ENCODE measurements around the gene TEX30.
"Not testable (repeated sequence)": the region's sequence is repeated elsewhere in the genome, so short reads cannot be mapped to it uniquely, and the experiment has no call there.

TEX30 gene

GRCh38 chr13:102773441-102774213, at the start of gene TEX30:
Gene TEX30, minus strand, starts transcription at chr13:102773786. Its CDS starts 3,760 bp downstream, at chr13:102770026.
- DNase-seq: peak; percentile 15 to 86 (median 68)

GRCh38 chr13:102817907-102818306, 44.3 kb upstream of the TEX30 start:
- DNase-seq: no peak

- no peak for DNase-seq
Observed at GRCh38 chr13:102817241-102817640, 43.7 kb upstream of the TEX30 start.

GRCh38 chr13:102816708-102817107, 43.1 kb upstream of the TEX30 start:
- DNase-seq: no peak

GRCh38 chr13:102815788-102816187, 42.2 kb upstream of the TEX30 start:
- DNase-seq: no peak

- no peak for DNase-seq
Observed at GRCh38 chr13:102814793-102815192, 41.2 kb upstream of the TEX30 start.

GRCh38 chr13:102814025-102814607, 40.5 kb upstream of the TEX30 start:
- no peak for DNase-seq

DNA sequence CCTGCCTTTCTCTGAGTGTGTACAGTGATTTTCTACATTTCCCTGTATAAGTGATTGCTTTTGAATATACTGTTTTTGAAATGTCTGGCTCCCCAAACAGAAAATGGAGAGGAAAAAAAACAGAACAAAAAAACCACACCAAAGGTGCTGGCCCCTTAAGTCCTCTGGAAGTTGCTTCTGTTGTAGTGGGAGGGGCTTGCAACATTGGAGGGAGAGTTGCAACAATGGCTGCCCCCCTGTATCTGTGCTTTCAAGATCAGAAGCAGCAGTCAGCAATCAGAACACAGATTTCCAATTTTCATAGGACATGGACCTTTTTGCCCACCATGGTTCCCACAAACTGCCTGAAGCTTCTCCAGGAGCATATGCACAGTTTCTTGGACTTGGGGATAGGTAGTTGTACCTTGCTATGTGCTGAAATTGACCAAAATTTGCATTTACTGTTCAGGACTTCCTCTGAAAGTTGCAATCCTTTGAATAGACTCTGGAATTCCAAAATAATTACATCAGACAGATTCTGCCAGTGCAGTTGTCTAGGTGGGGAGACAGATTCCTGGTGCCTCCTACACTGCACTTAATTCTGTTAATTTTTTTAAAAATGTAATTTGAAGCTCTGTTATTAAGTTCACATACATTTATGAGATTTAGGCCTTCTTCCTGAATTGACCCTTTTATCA, 39.2 kb upstream of the TEX30 start:
- no peak for DNase-seq

- DNase-seq: no peak
Observed at GRCh38 chr13:102807699-102808098, 34.1 kb upstream of the TEX30 start.

DNA sequence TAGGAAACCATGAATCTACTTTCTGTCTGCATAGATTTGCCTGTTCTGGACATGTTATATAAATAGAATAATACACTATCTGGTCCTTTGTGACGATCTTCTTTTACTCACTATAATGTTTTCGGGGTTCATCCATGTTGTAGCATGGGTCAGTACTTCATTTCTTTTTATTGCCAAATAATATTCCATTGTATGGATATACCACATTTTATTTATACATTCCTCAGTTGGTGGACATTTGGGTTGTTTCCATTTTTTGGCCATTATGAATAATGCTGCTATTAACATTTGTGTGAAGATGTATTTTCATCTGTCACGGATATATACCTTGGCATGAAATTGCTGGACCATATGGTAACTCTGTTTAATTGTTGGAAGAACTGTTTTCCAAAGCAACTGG, 32.1 kb upstream of the TEX30 start:
- DNase-seq: no peak

GRCh38 chr13:102800145-102801041, 26.8 kb upstream of the TEX30 start:
- DNase-seq: peak in 54 of 56 donors; percentile 3 to 80 (median 62)

DNA sequence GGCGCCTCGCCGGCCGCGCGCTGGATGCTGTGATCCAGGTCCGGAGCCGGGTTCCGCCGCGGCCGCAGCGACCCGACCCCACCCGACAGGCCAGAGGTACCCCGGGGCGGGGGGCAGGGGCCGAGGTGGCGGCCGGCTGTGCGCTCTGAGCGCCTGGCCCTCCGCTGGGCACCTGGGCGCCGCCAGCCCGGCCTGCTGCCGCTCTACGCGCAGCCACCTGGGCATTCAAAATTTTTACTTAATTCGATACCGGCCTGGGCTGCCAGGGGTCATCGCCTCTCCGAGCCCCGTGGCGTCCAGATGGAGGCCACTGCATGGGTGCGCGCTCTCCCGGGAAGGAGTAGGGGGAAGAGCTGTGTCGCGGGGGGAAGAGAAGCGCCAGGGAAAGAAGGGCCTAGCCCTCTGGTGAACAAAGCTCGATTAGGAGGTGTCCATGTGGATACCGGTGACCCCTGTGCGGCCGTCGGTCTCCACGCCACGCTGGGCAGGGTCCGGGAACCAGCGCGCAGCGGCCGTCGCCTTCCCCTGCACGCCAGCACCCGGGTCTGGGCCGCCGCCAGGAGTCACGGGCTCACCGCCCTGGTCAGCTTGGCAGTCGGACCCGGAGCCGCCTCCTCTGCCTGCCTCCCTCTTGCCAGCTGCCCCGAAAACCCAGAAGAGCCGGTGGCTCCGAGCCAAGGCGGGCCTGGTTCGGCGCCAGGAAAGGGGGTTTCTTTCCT, 26.0 kb upstream of the TEX30 start:
- peak in 39 of 56 donors; percentile 20 to 77 (median 51) for DNase-seq

DNA sequence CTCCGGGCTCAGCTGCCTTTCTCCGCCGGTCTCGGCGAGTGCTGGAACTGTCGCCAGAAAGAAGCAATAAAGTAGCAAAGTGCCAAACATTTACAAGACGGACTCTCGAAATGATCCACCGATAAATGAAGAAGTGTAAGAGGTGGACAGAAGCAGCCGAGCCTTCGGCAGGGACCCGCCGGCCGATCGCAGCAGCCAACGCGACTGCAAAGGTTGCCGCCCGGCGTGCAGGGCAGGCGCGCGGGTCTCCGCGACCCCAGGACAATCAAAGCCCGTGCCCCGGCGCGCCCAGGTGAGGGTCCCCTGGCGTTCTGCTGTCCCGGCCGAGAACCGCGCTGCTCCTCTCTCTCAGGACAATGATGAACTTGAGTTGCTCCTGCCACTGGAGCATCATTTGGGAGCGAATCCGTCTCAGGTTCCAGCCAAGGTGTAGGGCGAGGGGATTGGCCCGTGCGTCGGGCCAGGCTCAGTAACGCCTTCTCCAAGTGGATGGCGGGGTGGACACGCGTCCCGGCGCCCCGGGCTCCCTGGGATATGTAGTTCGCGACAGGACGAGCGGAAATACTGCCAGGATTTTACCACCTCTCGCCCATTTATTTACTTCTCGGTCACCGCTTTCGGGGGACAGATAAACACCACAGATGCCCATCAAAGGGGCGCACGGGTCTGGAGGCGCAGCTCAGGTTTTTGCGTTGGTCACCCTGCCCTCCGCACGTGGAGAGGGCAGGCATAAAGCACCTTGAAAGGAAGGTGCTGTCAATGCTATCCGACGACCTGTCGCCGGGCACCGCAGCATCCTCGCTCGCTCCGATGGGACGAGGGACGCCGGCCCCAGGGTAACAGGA, 25.2 kb upstream of the TEX30 start, which contains the start of the genes BIVM and POGLUT2:
Gene BIVM, plus strand, starts transcription at position 539 of the 845 bp plus-strand sequence. CDS start 8,149 bp downstream, outside the sequence.
Gene POGLUT2, minus strand, starts transcription at position 396 of the 845 bp plus-strand sequence. Its CDS starts 306 bp downstream, at position 90.
- DNase-seq: peak; percentile 20 to 92 (median 80)

DNA sequence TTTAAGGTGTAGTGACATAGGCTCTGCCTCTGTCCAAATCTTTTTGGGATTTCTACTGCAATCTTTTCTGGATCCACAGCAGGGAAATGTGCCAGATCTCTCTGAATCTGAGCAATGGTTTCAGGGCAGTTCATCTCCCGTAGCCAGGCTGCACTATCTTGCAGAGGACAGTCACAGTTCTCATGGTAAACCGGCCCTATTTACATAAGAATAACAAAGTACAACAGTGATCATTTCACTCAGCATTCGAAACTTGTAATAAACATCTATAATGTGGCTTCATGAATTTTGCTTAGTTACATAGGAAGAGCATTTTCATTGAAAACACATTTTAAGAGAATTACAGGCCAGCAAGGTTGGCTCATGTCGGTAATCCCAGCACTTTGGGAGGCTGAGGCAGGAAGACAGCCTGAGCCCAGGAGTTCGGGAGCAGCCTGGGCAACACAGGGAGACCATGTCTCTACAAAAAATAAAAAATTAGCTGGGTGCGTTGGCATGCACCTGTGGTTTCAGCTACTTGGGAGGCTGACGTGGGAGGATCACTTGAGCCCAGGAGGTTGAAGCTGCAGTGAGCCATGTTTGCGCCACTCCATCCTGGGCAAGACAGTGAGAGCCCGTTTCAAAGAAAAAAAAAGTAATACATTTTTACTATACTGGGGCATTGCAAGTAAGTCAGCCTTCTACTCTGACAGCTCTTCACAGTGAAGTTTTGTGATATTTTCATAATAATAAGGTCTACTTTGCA, 20.2 kb upstream of the TEX30 start:
- no peak for DNase-seq

DNA sequence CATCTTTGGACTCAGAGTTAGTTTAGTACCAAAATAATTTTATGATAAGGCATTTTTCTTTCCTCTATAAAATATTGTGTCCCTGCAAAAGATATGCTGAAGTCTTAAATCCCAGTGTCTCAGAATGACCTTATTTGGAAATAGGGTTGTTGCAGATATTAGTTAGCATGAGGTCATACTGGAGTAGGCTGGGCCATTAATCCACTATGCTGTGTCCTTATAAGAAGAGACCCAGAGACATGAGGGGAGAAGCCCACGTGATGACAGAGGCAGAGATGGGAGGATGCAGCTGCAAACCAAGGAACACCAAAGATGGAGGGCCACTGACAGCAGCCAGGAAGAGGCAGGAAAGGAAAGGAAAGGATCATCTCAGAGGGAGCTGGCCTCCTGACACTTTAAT, 18.8 kb upstream of the TEX30 start:
- DNase-seq: no peak

GRCh38 chr13:102788683-102789082, 15.1 kb upstream of the TEX30 start:
- no peak for DNase-seq

GRCh38 chr13:102784483-102784882, 10.9 kb upstream of the TEX30 start:
- DNase-seq: no peak

- no peak for DNase-seq
Observed at GRCh38 chr13:102781591-102781990, 8.0 kb upstream of the TEX30 start.

DNA sequence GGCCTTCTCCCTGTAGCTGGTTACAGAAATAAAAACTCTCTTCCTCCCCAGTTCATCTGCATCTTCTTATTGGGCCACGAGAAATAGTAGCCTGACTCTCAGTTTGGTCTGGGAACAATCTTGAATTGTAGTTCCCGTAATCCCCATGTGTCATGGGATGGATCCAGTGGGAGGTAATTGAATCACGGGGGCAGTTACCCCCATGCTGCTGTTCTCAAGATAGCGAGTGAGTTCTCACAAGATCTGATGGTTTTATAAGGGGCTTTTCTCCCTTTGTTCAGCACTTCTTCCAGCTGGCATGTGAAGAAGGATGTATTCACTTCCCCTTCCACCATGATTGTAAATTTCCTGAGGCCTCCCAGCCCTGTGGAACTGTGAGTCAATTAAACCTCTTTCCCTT, 7.1 kb upstream of the TEX30 start:
- not testable (repeated sequence) for DNase-seq
